Glomerular visceral epithelial cell (primary cell): ENCODE data around the gene RNF25.

Experiments
- DNase-seq: peaks from one replicate; pipeline ENCODE4 v3.0.0-alpha.2; 2016; ENCODE audit errors: extremely low spot score

Gene RNF25, protein sequence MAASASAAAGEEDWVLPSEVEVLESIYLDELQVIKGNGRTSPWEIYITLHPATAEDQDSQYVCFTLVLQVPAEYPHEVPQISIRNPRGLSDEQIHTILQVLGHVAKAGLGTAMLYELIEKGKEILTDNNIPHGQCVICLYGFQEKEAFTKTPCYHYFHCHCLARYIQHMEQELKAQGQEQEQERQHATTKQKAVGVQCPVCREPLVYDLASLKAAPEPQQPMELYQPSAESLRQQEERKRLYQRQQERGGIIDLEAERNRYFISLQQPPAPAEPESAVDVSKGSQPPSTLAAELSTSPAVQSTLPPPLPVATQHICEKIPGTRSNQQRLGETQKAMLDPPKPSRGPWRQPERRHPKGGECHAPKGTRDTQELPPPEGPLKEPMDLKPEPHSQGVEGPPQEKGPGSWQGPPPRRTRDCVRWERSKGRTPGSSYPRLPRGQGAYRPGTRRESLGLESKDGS

DNA sequence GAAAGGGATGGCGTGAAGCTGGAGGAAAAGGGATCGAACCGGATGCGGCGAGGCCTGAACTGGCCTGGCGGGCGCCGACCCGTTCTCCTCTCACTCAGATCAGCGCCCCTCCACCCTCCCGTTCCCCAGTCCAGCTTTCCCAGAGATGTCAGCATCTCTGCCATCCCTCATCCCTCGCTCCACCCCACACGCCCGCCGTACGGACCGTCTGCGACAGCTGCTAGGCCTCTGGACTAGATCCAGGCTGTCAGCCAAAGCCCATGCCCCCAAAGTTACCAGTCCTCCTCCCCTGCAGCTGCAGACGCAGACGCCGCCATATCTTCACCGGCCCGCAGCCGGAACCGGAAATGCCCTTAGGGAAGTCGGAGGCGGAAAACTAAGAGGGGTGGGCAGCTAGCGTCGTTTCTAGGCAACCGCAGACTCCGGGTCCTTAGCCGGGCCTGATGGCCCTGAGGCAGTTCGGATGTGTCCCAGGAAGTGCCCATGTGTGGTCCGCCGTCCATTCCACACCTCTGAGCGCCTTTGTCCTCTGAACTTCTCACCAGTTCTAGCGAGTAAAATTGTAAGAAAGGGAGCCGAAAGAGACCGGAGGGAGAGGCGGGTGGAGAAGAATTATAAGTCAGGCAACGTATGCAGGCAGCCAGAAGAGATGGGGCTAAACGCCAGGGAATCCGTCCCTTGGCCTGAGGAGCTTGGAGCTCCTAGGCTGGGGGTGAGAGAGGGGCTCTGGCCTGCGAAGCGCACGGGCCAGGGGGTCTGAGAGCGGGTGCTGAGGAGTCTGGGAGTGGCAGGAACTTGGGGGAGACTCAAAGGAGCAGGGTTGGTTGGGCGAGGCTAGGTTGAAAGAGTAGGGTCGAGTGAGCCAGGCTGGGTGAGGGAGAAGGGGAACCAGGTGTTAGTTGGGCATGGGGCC is at the start of gene RNF25, which contains the start of gene STK36:
Gene RNF25, minus strand, starts transcription at position 349 of the 913 bp plus-strand sequence. Its CDS starts 32 bp downstream, at position 317.
Gene STK36, plus strand, starts transcription at position 433 of the 913 bp plus-strand sequence. CDS start 744 bp downstream, outside the sequence.
- DNase-seq, result peak; percentile 90

DNA sequence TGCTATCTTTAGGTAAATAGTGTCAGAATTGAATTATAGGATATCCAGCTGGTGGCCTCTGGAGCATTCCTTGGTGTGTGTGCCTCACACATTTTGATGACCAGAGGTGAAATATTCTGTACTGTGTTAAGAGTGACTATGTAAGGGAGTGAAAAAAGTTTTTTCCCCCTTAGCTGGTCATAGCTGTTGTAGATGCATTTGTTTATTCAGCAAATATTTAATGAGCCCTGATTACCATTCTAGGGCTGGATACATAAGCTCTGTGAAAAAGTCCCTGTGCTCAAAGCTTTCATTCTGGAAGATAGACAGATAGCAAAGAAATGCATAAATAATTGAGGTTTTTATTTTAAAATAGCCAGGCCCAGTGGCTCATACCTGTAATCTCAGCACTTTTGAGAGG is 49.7 kb upstream of the RNF25 start:
- DNase-seq, result no peak

DNA sequence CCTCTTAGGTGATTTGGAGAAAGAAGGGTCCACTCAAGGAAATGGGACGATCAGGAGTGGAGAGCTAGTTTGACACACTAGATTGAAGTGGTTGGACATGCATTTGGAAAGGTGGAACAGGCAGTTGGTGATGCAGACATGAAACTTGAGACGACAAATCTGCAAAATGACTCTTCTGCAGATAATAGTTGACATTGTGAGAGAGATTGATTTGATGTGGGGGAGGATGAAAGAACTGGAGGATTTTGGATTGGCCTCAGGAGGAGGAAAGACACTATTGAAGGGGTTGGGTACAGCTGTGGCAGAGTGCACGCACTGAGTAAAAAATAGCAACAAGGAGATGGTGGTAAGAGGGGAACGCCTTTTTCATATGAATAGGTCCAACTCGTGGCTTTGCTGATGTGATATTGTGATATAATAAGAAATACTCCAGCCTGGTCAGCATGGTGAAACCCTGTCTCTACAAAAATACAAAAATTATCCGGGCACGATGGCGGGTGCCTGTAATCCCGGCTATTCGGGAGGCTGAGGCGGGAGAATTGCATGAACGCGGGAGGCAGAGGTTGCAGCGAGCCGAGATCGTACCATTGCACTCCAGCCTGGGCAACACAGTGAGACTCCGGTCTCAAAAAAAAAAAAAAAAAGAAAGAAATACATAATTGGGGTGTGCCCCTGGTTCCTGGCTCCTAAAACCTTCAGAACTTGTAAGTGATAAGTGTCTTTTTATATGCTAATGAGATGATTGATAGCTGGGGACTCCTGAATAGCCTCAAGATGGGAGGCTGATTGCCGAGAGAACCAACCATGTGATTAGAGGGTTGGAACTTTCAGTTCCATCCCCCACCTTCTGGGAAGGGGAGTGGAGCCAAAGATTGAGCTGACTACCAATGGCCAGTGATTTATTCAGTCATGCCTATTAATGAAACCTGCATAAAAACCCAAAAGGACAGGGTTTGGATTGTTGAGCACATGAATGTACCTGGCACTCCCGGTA is 48.5 kb upstream of the RNF25 start:
- no peak for DNase-seq

DNA sequence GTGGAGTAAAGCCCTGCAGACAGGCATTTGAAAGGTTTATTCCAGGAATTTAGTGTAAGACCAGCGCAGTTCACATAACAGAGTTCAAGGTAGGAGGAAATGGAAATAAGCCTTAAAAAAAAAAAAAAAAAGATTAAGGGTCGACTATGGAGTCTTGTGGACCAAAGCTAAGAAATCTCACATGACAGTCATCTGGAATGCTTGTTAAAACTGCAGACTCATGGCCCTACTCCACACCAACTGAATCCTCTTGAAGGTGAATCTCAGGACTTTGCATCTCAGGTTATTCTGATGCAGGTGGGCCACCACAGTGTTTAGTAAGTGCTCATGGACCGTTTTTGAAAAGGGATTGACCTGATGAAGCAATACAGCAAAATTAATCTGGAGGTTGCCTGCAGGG is 47.7 kb upstream of the RNF25 start:
- DNase-seq, result no peak

DNA sequence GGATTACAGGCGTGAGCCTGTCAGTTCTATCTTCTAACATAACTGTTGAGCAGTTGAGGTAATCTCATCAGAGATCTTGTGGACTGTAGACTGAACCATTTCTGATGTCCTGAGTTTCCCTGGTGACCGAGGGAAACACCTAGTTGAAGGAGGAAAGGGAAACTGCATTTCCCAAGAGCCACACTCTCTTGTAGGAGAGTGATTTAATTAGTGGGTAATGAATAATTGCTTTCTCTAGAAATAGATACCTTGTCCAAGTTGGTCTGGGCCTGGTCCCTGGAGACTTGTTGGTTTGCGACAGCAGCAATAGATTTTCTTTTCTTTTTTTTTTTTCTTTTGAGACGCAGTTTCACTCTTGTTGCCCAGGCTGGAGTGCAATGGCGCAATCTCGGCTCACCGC is 46.3 kb upstream of the RNF25 start:
- DNase-seq, result no peak

DNA sequence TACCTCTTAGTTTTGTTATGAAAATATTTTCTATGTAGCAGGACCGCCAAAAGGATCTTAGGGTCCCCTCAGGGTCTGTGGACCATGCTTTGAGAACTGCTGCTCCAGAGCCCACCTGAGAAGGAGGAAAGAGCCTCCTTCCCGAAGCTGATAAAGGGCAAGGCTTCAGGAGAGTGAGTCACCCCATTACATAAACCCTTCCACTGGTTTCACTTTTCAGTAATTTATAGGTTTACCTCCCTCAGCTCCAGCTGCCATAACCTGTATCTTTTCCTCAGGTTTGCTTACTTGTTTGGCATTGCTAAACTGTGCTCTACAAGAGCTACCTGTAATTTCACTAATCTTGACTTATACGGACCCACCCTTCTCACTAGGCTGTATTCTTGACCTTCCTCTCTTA is 45.5 kb upstream of the RNF25 start:
- DNase-seq, result peak; percentile 45

DNA sequence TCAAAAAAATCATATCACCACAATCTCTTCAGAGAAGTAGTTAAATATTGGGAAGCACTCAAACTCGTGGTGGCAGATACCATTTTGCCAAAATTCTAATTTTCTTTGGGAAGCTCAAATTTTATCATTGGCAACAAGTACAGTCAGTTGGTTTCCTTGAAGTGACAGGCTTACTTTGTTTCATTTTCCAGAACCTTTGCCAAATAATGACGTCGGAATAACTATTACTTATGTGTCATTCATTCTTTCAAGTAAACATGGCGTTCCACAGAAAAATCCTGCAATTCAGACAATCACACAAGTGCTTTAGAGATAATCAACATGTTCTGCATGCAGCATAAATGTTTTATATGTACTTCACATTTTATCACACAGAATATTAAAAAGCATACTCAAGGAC is 44.3 kb upstream of the RNF25 start:
- DNase-seq, result no peak

DNA sequence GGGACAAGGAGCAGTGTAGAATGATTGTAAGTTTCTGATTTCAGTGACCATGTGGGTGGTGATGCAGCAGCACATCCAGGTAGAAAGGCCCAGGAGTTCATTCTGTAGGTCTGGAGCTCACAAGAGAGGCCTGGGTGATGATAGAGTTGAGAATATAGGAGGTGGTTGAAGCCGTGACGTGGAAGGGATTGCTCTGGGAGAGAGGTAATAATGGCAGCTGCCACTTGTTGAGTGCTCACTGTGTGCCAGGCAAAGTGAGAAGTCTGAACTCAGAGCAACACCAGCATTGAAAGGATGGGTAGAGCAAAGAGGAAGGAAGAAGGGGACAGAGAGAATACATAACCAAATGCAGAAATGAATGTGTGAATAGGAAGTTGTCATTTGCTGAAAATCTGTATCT is 42.1 kb upstream of the RNF25 start:
- no peak for DNase-seq

DNA sequence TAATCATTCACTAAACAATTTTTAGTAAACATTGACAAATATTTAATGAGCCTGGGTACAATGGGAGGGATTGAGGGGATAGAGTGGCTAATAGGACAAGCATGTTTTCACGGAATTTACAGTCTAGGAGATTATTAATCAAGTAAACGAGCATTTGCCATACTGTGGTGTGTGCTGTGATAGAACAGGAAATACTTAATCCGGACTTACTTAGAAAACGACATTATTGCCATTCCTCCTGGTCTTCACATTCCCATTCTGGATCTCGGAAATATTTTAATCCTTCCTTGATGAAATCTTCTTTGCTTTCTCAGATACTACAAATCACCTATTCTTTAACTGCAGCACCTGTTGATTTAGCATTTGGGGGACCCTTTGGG is 39.7 kb upstream of the RNF25 start:
- peak; percentile 41 for DNase-seq

DNA sequence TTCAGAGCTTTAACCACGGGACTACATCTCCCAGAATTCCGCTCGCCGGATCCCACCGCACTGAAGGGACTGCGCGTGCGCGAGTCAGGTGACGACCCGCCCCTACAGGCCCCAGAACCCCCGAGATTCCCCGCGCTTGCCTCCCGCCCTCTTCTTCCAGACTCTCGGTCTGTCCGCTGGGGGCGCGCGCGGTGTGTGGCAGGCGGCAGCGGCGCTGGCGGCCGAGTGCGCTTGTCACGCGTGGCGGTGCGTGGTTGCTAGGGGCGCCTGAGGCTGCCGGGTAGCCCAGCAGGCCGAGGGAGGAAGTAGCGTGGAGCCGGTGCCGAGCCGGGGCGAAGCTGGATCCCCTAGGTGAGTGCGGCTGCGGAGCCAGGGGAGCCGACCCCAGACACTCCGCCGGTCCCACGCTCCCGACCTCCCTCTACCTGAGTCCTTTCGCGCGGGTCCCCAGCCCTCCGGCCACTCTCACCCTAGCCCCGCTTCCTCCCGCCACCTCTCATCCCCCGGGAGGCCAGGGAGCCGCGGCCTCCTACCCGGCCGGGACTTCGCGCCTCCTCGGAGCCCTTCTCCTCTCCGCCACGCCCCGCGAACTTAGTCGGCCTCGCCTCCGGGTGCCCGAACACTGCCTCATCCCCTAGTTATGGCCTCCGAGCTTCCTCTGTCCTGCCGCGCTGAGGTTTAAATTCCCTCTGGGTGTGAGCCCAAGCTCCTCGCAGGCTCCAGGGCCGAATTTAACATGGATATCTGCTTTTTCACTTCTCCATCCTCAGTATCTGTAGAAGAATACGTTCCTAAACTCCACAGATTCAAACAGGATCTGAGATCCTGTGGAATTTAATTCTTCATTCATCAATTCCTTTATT is 39.1 kb upstream of the RNF25 start, which contains the start of gene TTLL4:
Gene TTLL4, plus strand, starts transcription at position 149 of the 863 bp plus-strand sequence. CDS start 26,842 bp downstream, outside the sequence.
- peak; percentile 99 for DNase-seq

DNA sequence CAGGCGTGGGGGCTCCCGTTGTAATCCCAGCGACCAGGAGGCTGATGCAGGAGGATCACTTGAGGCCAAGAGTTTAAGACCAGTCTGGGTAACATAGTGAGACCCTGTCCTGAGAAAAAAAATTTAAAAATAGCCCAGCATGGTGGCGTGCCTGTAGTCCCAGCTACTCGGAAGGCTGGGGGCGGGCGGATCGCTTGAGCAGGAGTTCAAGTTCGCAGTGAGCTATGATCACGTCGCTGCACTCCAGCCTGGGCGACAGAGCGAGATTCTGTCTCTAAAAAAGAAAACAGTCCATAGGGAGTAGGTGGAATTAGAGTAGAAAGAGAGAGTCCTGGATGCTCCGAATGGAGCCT is 38.5 kb upstream of the RNF25 start:
- DNase-seq, result no peak

DNA sequence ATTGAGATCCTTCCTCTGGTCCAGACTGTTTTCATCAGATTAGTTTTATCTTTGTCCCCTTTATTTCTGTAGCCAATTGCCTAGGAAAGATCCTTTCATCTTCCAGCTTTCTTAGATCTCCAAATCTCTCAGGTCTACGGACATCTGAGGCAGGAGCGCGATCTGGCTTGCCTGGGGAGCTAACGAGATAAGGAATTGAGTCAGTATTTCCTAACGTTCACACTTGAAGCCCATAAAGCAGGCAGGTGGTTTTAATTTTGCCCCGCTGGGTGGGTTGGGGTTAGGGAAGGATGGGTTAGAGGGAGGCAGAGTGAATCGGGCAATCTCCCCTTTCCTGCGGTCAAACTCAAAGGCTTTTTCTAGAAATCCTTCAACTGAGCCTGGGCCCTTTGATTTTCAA is 38.1 kb upstream of the RNF25 start:
- no peak for DNase-seq

DNA sequence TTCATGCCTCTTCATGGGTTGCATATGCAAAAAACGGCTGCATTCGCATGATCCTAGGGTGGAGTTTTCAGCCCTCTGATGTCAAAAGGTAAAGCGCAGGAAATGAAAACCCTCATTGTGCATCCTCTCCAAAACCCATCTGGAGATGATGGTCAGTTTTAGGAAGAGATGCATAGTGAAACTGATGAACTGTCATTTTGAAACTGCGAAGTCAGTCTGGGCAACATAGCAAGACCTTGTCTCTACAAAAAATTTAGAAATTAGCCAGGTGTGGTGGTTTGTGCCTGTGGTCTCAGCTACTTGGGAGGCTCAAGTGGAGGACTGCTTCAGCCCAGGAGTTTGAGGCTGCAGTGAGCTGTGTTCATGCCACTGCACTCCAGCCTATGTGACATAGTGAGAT is 36.3 kb upstream of the RNF25 start:
- DNase-seq, result no peak

DNA sequence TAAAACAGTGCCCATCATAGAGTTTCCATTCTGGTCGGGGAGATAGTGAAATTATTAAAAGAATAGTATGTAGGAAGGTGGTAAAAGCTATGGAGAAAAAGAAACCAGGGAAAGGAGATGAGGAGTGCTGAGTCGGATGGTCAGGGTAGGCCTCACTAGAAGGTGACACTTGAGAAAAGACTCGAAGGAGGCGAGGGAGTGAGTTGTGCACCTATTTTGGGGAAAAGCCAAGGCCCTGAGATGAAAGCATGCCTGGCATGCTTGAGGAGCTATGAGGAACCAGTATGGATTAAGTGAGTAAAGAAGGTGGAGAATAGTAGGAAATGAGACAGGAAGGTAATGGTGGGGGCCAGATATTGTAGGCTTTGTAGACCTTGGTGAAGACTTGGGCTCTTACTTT is 31.5 kb upstream of the RNF25 start:
- no peak for DNase-seq

DNA sequence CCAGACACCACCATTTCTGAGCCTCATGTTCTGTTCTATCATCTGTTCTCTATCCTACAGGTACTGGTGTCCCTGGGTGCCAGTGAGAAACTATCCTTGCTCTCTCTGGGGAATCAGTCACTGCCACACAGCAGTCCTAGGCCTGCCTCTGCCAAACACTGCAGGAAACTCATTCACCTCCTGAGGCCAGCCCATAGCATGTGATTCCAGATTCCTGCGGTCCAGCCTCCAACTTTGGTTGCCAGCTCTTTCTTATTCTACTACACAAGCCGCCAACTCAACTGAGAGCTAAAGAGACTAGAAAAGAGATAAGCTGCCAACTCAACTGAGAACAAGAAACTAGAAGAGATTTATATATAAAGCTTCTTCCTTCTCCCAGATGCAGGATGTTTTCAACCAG is 30.0 kb upstream of the RNF25 start:
- DNase-seq, result no peak

DNA sequence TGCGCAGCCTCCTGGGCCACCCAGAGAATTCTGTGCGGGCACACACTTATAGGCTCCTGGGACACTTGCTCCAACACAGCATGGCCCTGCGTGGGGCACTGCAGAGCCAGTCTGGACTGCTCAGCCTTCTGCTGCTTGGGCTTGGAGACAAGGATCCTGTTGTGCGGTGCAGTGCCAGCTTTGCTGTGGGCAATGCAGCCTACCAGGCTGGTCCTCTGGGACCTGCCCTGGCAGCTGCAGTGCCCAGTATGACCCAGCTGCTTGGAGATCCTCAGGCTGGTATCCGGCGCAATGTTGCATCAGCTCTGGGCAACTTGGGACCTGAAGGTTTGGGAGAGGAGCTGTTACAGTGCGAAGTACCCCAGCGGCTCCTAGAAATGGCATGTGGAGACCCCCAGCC is 27.1 kb upstream of the RNF25 start:
- DNase-seq, result no peak

DNA sequence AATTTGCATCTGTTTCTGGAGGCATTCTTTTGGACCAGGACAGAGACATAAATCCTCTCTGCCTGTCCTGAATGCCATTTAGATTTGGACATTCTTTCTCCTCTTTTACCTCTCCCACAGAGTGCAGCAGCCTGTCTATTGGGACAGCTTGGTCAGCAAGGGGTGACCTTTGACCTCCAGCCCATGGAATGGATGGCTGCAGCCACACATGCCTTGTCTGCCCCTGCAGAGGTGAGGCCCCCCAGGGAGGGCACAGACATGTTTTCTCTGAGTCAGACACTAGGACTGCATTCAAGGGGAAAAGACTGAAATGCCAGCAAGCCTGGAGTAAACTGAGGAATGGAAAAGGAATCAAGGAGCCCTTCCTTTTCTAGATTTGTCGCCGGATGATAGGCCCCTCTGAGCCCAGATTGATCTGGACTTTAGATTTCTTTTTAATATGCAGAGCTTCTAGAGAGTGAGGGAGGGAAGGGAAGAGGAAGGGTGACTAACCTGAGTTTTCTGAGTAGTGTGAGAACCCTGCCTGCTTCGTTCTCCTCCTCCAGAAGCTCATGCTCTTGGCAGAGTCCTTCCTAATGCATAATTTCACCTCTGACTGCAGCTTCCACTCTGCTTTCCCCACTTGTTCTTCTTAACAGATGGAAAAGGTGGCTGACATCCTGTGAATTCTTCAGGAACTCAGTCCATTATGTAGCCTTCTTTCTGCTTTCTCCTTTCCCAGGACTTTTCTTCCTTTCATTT is 22.8 kb upstream of the RNF25 start:
- DNase-seq, result peak; percentile 58

DNA sequence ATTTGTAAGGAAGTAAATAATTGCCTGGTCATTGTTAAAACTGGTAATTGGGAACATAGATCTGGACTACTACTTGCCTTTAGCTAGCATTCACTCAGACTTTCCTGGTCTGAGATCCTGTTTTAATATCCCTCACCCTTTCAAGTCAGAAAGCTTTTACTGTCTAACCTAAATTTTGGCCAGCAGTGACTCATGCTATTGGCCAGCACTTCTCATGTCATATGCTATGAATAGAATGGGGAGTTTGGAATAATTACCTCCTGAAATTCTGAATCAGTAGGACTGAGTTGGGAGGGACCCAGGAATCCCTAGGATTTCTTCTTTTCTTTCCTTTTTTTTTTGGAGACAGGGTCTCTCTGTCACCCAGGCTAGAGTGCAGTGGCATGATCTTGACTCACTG is 19.4 kb upstream of the RNF25 start:
- no peak for DNase-seq

DNA sequence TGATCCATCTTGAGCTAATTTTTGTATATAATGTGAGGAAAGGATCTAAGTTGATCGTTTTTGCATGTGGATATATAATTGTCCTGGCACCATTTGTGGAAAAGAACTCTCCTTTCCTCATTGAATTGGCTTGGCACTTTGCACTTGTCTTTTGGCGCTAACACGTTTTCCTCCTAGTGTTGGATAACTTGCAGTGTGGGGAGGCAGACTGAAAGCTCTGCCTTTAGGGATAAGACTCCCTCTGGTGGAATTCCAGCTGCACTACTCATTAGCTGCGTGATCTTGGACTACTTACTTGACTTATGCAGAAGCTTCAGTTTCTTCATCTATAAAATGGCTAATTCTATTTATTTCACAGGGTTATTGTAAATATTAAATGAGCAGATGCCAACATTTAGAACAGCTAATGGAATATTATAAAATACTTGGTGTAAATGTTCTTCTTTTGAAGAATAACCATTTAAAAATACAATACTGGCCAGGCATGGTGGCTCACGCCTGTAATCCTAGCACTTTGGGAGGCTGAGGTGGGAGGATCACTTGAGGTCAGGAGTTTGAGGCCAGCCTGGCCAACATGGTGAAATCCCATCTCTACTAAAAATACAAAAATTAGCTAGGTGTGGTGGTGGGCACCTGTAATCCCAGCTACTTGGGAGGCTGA is 15.7 kb upstream of the RNF25 start:
- peak; percentile 78 for DNase-seq
